Neural cell (in vitro differentiated cells): ENCODE data around the gene CTDP1. TPM values are rescaled to one million over a fixed set of nuclear protein-coding genes. Genes with fewer than 3 reads are reported as not detected.
A peak's percentile ranks its signal among the peaks of the same experiment; 100 is the strongest.

ENCODE experiments used
- H2AFZ ChIP-seq: fragments of 200-600, 300-800 bp; sonication (generic), shearing (Covaris generic); 2 replicates; pipeline ENCODE4 v1.6.0; 2014; ENCODE audit warnings: low read depth, mild to moderate bottlenecking, antibody characterized with exemption, low read length, moderate library complexity
- H3F3A ChIP-seq: fragments of 200-600 bp; shearing (Covaris generic); 2 replicates; pipeline ENCODE4 v1.6.1; 2016; ENCODE audit warnings: mild to moderate bottlenecking, moderate library complexity, mixed read lengths, antibody characterized with exemption, low read length; ENCODE audit not compliant: insufficient read depth, poor library complexity, severe bottlenecking
- H3K27ac ChIP-seq: fragments of 200-600, 300-800 bp; sonication (generic), shearing (Covaris generic); 2 replicates; pipeline ENCODE4 v1.5.1; 2014; ENCODE audit warnings: mild to moderate bottlenecking, low read length, moderate library complexity
- H3K27me3 ChIP-seq: fragments of 300-800, 200-600 bp; sonication (generic), shearing (Covaris generic); 2 replicates; pipeline ENCODE4 v1.6.0; 2014; ENCODE audit warnings: mild to moderate bottlenecking, low read depth, low read length, moderate library complexity; ENCODE audit not compliant: insufficient read depth
- H3K36me3 ChIP-seq: fragments of 300-800, 200-600 bp; sonication (generic), shearing (Covaris generic); 2 replicates; pipeline ENCODE4 v1.5.1; 2014; ENCODE audit warnings: mild to moderate bottlenecking, antibody characterized with exemption, low read length, moderate library complexity; ENCODE audit not compliant: insufficient read depth
- H3K4me2 ChIP-seq: fragments of 300-800, 200-600 bp; sonication (generic), shearing (Covaris generic); 2 replicates; pipeline ENCODE4 v1.6.0; 2014; ENCODE audit warnings: mild to moderate bottlenecking, low read length
- H3K4me3 ChIP-seq: fragments of 300-800, 200-600 bp; sonication (generic), shearing (Covaris generic); 2 replicates; pipeline ENCODE4 v1.5.1; 2014; ENCODE audit warnings: mild to moderate bottlenecking, low read length, moderate library complexity
- H3K79me2 ChIP-seq: fragments of 200-600 bp; shearing (Covaris generic); replicated peaks from 2 replicates; pipeline ENCODE4 v1.6.0; 2014; ENCODE audit warnings: mild to moderate bottlenecking, low read length, moderate library complexity; ENCODE audit not compliant: insufficient read depth
- H3K9ac ChIP-seq: fragments of 300-800, 200-600 bp; sonication (generic), shearing (Covaris generic); 2 replicates; pipeline ENCODE4 v1.6.1; 2016; ENCODE audit warnings: mild to moderate bottlenecking, low read length, mixed read lengths
- H3K9me2 ChIP-seq: fragments of 200-600 bp; shearing (Covaris generic); 2 replicates; pipeline ENCODE4 v1.6.1; 2016; ENCODE audit warnings: mild to moderate bottlenecking, low read length, mixed read lengths; ENCODE audit not compliant: insufficient read depth
- H3K9me3 ChIP-seq: fragments of 200-600, 300-800 bp; sonication (generic), shearing (Covaris generic); 2 replicates; pipeline ENCODE4 v1.6.1; 2016; ENCODE audit warnings: mild to moderate bottlenecking, mixed run types, low read length, moderate library complexity, mixed read lengths
- H4K20me1 ChIP-seq: fragments of 200-600 bp; shearing (Covaris generic); 2 replicates; pipeline ENCODE4 v1.6.1; 2016; ENCODE audit warnings: mild to moderate bottlenecking, mixed run types; ENCODE audit not compliant: insufficient read depth
- CTCF ChIP-seq: fragments of 450-650 bp; IDR thresholded peaks from 2 replicates; pipeline ENCODE4 v1.5.1; 2014; ENCODE audit warnings: antibody characterized with exemption, mild to moderate bottlenecking, moderate library complexity; ENCODE audit not compliant: poor library complexity, severe bottlenecking
- EP300 ChIP-seq: fragments of 450-650 bp; conservative IDR thresholded peaks from 2 replicates; pipeline ENCODE4 v1.6.1; 2014; ENCODE audit warnings: antibody characterized with exemption, mild to moderate bottlenecking, moderate library complexity; ENCODE audit not compliant: poor library complexity, severe bottlenecking
- EZH2 ChIP-seq: fragments of 200-600, 300-800 bp; shearing (Covaris generic), sonication (generic); IDR thresholded peaks from 2 replicates; pipeline ENCODE4 v1.6.1; 2014; ENCODE audit warnings: antibody characterized with exemption, low read length, borderline replicate concordance, mild to moderate bottlenecking; ENCODE audit not compliant: insufficient read depth, poor library complexity, severe bottlenecking
- MXI1 ChIP-seq: fragments of 450-650 bp; conservative IDR thresholded peaks from 2 replicates; pipeline ENCODE4 v1.6.1; 2014; ENCODE audit warnings: antibody characterized with exemption, mild to moderate bottlenecking; ENCODE audit not compliant: poor library complexity, severe bottlenecking
- POLR2AphosphoS5 ChIP-seq: IDR thresholded peaks from 2 replicates; pipeline ENCODE4 v1.6.1; 2012
- RAD21 ChIP-seq: fragments of 450-650 bp; conservative IDR thresholded peaks from 2 replicates; pipeline ENCODE4 v1.6.1; 2014; ENCODE audit warnings: antibody characterized with exemption, mild to moderate bottlenecking, moderate library complexity
- REST ChIP-seq: IDR thresholded peaks from 2 replicates; pipeline ENCODE4 v1.6.1; 2012; ENCODE audit warnings: borderline replicate concordance
- SMC3 ChIP-seq: fragments of 450-650 bp; conservative IDR thresholded peaks from 2 replicates; pipeline ENCODE4 v1.6.1; 2014; ENCODE audit warnings: antibody characterized with exemption, mild to moderate bottlenecking, moderate library complexity; ENCODE audit not compliant: poor library complexity
- TAF1 ChIP-seq: IDR thresholded peaks from 2 replicates; pipeline ENCODE4 v1.6.1; 2012; ENCODE audit warnings: low read depth
- polyA plus RNA-seq: library from polyadenylated mRNA; depleted of rRNA; stranded (reverse); fragments of >200 nt; gene quantifications from 2 replicates; pipeline ENCODE4 v1.2.3, GENCODE V29; 2014

The CTDP1 gene
- polyA plus RNA-seq, 1 donor from 2014 or later = 22.3 TPM

- no peaks in the 10 kb centered on the region for H3K9me2 ChIP-seq
- no peak within 1 kb of the TSS for H2AFZ ChIP-seq
- H3K79me2 ChIP-seq = no peaks in the 10 kb centered on the region
- H3K4me2 ChIP-seq = no peak within 1 kb of the TSS
- no peak within 1 kb of the TSS for H3K27ac ChIP-seq
- H3K9me3 ChIP-seq = no peaks in the 10 kb centered on the region
- no peaks in the 10 kb centered on the region for H3F3A ChIP-seq
- no peaks in the 10 kb centered on the region for H4K20me1 ChIP-seq
- no peaks in the 10 kb centered on the region for H3K36me3 ChIP-seq
- peak within 1 kb of the TSS; percentile 67 for H3K4me3 ChIP-seq
- TF ChIP-seq REST (no peak), CTCF (peak; percentile 62), POLR2AphosphoS5 (no peak), SMC3 (peak; percentile 64), MXI1 (no peak), EP300 (no peak), EZH2 (no peak), TAF1 (no peak), RAD21 (peak; percentile 53)
- H3K27me3 ChIP-seq = peaks cover 47% of the 10 kb centered on the region
- H3K9ac ChIP-seq = no peak within 1 kb of the TSS
Observed at GRCh38 chr18:79797518-79798345, 118.1 kb downstream of the CTDP1 start, which contains the start of gene KCNG2. TSS of gene KCNG2 (plus strand) at chr18:79797938. CDS start at chr18:79863668, 65,730 bp downstream.

- Histone ChIP-seq H3K27me3 (peaks cover 47% of the 10 kb centered on the region), H2AFZ (no peak overlapping the region), H3K9me2 (no peaks in the 10 kb centered on the region), H4K20me1 (no peaks in the 10 kb centered on the region), H3K27ac (no peak overlapping the region), H3K9ac (no peak overlapping the region), H3K36me3 (no peaks in the 10 kb centered on the region), H3K9me3 (no peaks in the 10 kb centered on the region), H3K4me2 (no peak overlapping the region), H3F3A (no peaks in the 10 kb centered on the region), H3K79me2 (no peaks in the 10 kb centered on the region), H3K4me3 (peak overlapping the region; percentile 67)
- TF ChIP-seq EZH2 (peak; percentile 50), TAF1 (no peak)
Observed at GRCh38 chr18:79798346-79798998, 118.9 kb downstream of the CTDP1 start.
